Hepatocyte (in vitro differentiated cells): ENCODE data around the gene COIL. TPM values are rescaled to one million over a fixed set of nuclear protein-coding genes. Genes with fewer than 3 reads are reported as not detected.

Source experiments
- DNase-seq: peaks from one replicate; pipeline ENCODE4 v3.0.0-alpha.2; 2016; ENCODE audit warnings: low spot score
- H2AFZ ChIP-seq: fragments of 200-600 bp; sonication (generic); 2 replicates; pipeline ENCODE4 v1.6.0; 2016; ENCODE audit warnings: antibody characterized with exemption, mild to moderate bottlenecking
- H3K27ac ChIP-seq: fragments of 200-600 bp; sonication (generic); 2 replicates; pipeline ENCODE4 v1.5.1; 2016; ENCODE audit warnings: mild to moderate bottlenecking
- H3K27me3 ChIP-seq: fragments of 200-600 bp; sonication (generic); 2 replicates; pipeline ENCODE4 v1.6.1; 2016
- H3K36me3 ChIP-seq: fragments of 200-600 bp; sonication (generic); replicated peaks from 2 replicates; pipeline ENCODE4 v1.5.1; 2016; ENCODE audit warnings: low read depth; ENCODE audit not compliant: insufficient read depth
- H3K4me1 ChIP-seq: fragments of 200-600 bp; sonication (generic); 2 replicates; pipeline ENCODE4 v1.5.1; 2016; ENCODE audit warnings: mild to moderate bottlenecking, moderate library complexity; ENCODE audit not compliant: insufficient read depth
- H3K4me2 ChIP-seq: fragments of 200-600 bp; sonication (generic); 2 replicates; pipeline ENCODE4 v1.6.0; 2016
- H3K4me3 ChIP-seq: fragments of 200-600 bp; sonication (generic); 2 replicates; pipeline ENCODE4 v1.5.1; 2016; ENCODE audit warnings: mild to moderate bottlenecking
- H3K79me2 ChIP-seq: fragments of 200-600 bp; sonication (generic); 2 replicates; pipeline ENCODE4 v1.6.0; 2017; ENCODE audit warnings: mild to moderate bottlenecking
- H3K9me2 ChIP-seq: fragments of 200-600 bp; sonication (generic); replicated peaks from 2 replicates; pipeline ENCODE4 v1.6.0; 2017; ENCODE audit warnings: mild to moderate bottlenecking; ENCODE audit not compliant: insufficient read depth
- H3K9me3 ChIP-seq: fragments of 200-600 bp; sonication (generic); 2 replicates; pipeline ENCODE4 v1.5.1; 2016; ENCODE audit warnings: low read depth, mild to moderate bottlenecking
- H4K20me1 ChIP-seq: fragments of 200-600 bp; sonication (generic); 2 replicates; pipeline ENCODE4 v1.6.0; 2016; ENCODE audit warnings: mild to moderate bottlenecking; ENCODE audit not compliant: insufficient read depth, poor library complexity, severe bottlenecking
- CTCF ChIP-seq: fragments of 200-600 bp; sonication (generic); IDR thresholded peaks from 2 replicates; pipeline ENCODE4 v1.5.1; 2016; ENCODE audit warnings: antibody characterized with exemption, mild to moderate bottlenecking; ENCODE audit not compliant: poor library complexity
- EZH2 ChIP-seq: fragments of 200-600 bp; sonication (generic); IDR thresholded peaks from 2 replicates; pipeline ENCODE4 v1.6.1; 2016; ENCODE audit warnings: antibody characterized with exemption, mild to moderate bottlenecking, borderline replicate concordance
- EZH2phosphoT487 ChIP-seq: fragments of 200-600 bp; sonication (generic); IDR thresholded peaks from one replicate; pipeline ENCODE4 v1.6.1; 2018; ENCODE audit warnings: antibody characterized with exemption, mild to moderate bottlenecking, low read depth, moderate library complexity; ENCODE audit not compliant: unreplicated experiment, severe bottlenecking
- WGBS: methylation state at CpG from one replicate; pipeline ENCODE4 v1.1.6; 2016; ENCODE audit warnings: low lambda C conversion rate; ENCODE audit errors: missing lambda C conversion rate; 5-methylcytosine and 5-hydroxymethylcytosine counted together
- polyA plus RNA-seq: library from polyadenylated mRNA; unstranded; fragments of >200 nt; fragmentation: Nextera tagmentation; extraction: Ambion mirVana; gene quantifications from 2 replicates; pipeline ENCODE4 v1.2.1, GENCODE V29; 2016
- total RNA-seq: library from RNA; depleted of rRNA; stranded (reverse); fragments of >200 nt; gene quantifications from 2 replicates; pipeline ENCODE4 v1.2.3, GENCODE V29; 2014

The COIL gene
- total and polyA plus RNA-seq, 2 experiments from 2014 or later = 12.9 to 21.0 TPM

GRCh38 chr17:56926270-56926669 lies 34.6 kb downstream of the COIL start:
- H3K9me2 ChIP-seq = no peaks in the 10 kb centered on the region
- H3K4me1 ChIP-seq = no peaks in the 10 kb centered on the region
- no peaks in the 10 kb centered on the region for H4K20me1 ChIP-seq
- H3K4me3 ChIP-seq = no peak overlapping the region
- peaks cover 16% of the 10 kb centered on the region for H3K9me3 ChIP-seq
- no peaks in the 10 kb centered on the region for H3K36me3 ChIP-seq
- DNase-seq = no peak
- H3K27me3 ChIP-seq = no peaks in the 10 kb centered on the region
- no peak overlapping the region for H2AFZ ChIP-seq
- no peaks in the 10 kb centered on the region for H3K79me2 ChIP-seq
- H3K27ac ChIP-seq = no peak overlapping the region
- no peak overlapping the region for H3K4me2 ChIP-seq
- TF ChIP-seq EZH2phosphoT487 (no peak), EZH2 (no peak), CTCF (no peak)

GRCh38 chr17:56925088-56925487 lies 35.8 kb downstream of the COIL start:
- no peak for DNase-seq
- no peak for TF ChIP-seq CTCF
- no peak for TF ChIP-seq EZH2
- no peak for TF ChIP-seq EZH2phosphoT487
- no peak overlapping the region for H3K27ac ChIP-seq
- H2AFZ ChIP-seq = no peak overlapping the region
- no peaks in the 10 kb centered on the region for H3K9me2 ChIP-seq
- H3K4me1 ChIP-seq = no peaks in the 10 kb centered on the region
- no peaks in the 10 kb centered on the region for H3K79me2 ChIP-seq
- WGBS = 85% methylated on average over 2 of the region's 2 CpGs
- no peak overlapping the region for H3K4me2 ChIP-seq
- H4K20me1 ChIP-seq = no peaks in the 10 kb centered on the region
- no peaks in the 10 kb centered on the region for H3K36me3 ChIP-seq
- peaks cover 6% of the 10 kb centered on the region for H3K9me3 ChIP-seq
- no peaks in the 10 kb centered on the region for H3K27me3 ChIP-seq
- no peak overlapping the region for H3K4me3 ChIP-seq

GRCh38 chr17:56919717-56920116 lies 41.1 kb downstream of the COIL start:
- no peak overlapping the region for H3K4me3 ChIP-seq
- H3K27ac ChIP-seq = no peak overlapping the region
- no peaks in the 10 kb centered on the region for H3K9me3 ChIP-seq
- no peak overlapping the region for H2AFZ ChIP-seq
- TF ChIP-seq EZH2phosphoT487 = no peak
- no peak for TF ChIP-seq CTCF
- WGBS = 85% methylated on average over 1 of the region's 1 CpG
- H3K4me1 ChIP-seq = peaks cover 11% of the 10 kb centered on the region
- no peaks in the 10 kb centered on the region for H4K20me1 ChIP-seq
- no peaks in the 10 kb centered on the region for H3K36me3 ChIP-seq
- H3K79me2 ChIP-seq = no peaks in the 10 kb centered on the region
- H3K27me3 ChIP-seq = no peaks in the 10 kb centered on the region
- no peak overlapping the region for H3K4me2 ChIP-seq
- no peak for DNase-seq
- no peaks in the 10 kb centered on the region for H3K9me2 ChIP-seq

DNA sequence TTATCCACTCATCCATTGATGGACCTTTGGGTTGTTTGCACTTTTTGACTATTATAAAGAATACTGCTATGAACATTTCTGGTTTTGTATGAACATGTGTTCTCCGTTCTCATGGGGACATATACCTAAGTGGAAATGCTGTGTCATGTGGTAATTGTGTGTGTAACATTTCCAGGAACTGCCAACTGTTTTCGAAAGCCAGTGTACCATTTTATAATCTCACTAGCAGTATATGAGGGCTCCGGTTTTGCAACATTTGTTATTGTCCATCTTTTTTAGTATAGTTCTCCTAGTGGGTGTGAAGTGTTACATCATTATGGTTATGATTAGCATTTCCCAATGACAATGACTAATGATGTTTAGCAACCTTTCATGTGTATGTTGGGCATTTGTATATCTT lies 41.9 kb downstream of the COIL start:
- H3K27ac ChIP-seq = no peak overlapping the region
- DNase-seq = no peak
- H2AFZ ChIP-seq = no peak overlapping the region

More for the DNA sequence above, 41.9 kb downstream of the COIL start:
- no peaks in the 10 kb centered on the region for H3K36me3 ChIP-seq
- H3K27me3 ChIP-seq = no peaks in the 10 kb centered on the region
- peaks cover 11% of the 10 kb centered on the region for H3K4me1 ChIP-seq
- no peaks in the 10 kb centered on the region for H3K9me3 ChIP-seq
- no peak overlapping the region for H3K4me3 ChIP-seq
- 89% methylated on average over 3 of the region's 3 CpGs for WGBS
- TF ChIP-seq CTCF = no peak
- TF ChIP-seq EZH2 = no peak
- no peak for TF ChIP-seq EZH2phosphoT487
- no peak overlapping the region for H3K4me2 ChIP-seq
- no peaks in the 10 kb centered on the region for H3K79me2 ChIP-seq
- no peaks in the 10 kb centered on the region for H3K9me2 ChIP-seq
- H4K20me1 ChIP-seq = no peaks in the 10 kb centered on the region
